Lower leg skin (tissue), 4 donors: ENCODE results near the gene ZNF385B. TPM values are rescaled to one million over a fixed set of nuclear protein-coding genes. Genes with fewer than 3 reads are reported as not detected.

Experiments
- DNase-seq, 2 donors: peaks; one replicate each; pipeline ENCODE4 v3.0.0-alpha.2; 2019; ENCODE audit warnings: low spot score in 2 of 2
- H3K4me3 ChIP-seq: fragments of 200-600 bp; sonication (generic); 2 replicates; pipeline ENCODE4 v1.5.1; 2017; ENCODE audit warnings: mild to moderate bottlenecking, low read depth; ENCODE audit not compliant: poor library complexity, severe bottlenecking
- POLR2A ChIP-seq, 2 donors: fragments of 450-650 bp; IDR thresholded peaks; one replicate each; pipeline ENCODE4 v1.6.1; 2016 to 2017; ENCODE audit warnings: antibody characterized with exemption in 2 of 2, mild to moderate bottlenecking in 1 of 2, moderate library complexity in 1 of 2
- WGBS, 2 donors: methylation state at CpG; one replicate each; pipeline ENCODE4 v1.1.5; 2018; 5-methylcytosine and 5-hydroxymethylcytosine counted together
- intact Hi-C: fragments of 100-400 bp; cut with DNase I; formaldehyde crosslinking; loops from one replicate; pipeline ENCODE4 v1.15.0; 2023; ENCODE audit warnings: low total_unique reads
- total RNA-seq, 4 donors: library from RNA; depleted of rRNA; stranded (reverse); fragments of >200 nt; gene quantifications; one replicate each; pipeline ENCODE4 v1.1.0, GENCODE V29; 2016
- TF ChIP-seq, protein P1 (sequence below), 3 donors: fragments of 450-650 bp; IDR thresholded peaks; one replicate each; pipeline ENCODE4 v1.5.1; 2016; ENCODE audit warnings: antibody characterized with exemption in 3 of 3, mild to moderate bottlenecking in 3 of 3, moderate library complexity in 2 of 3

ZNF385B gene
- total RNA-seq, 4 donors from 2014 or later, result 0.97 to 1.4 TPM; not detected in 2

DNA sequence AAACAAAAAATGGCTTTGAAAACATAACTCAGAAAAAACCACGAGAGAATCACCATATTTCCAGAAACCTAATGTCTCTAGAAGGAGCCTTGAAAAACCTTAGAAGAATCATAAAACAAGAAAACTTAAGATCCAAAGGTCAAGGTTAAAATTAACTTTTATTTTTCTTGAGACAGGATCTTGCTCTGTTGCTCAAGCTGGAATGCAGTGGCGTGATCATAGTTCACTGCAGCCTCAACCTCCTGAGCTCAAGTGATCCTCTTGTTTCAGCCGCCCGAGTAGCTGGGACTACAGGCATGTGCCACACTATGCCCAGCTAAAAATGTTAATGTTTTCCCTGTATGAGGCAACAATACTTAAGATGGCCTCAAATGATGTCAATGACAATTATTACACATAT lies 342.6 kb downstream of the ZNF385B start:
- no peak for DNase-seq
- WGBS, 2 donors, result 81 to 87% methylated on average over 4 of the region's 4 CpGs
- H3K4me3 ChIP-seq, result no peak overlapping the region
- intact Hi-C loops, result no loop called here
- no peak for TF ChIP-seq POLR2A (IDR thresholded peaks at IDR 0.05)
- TF ChIP-seq, protein P1, sequence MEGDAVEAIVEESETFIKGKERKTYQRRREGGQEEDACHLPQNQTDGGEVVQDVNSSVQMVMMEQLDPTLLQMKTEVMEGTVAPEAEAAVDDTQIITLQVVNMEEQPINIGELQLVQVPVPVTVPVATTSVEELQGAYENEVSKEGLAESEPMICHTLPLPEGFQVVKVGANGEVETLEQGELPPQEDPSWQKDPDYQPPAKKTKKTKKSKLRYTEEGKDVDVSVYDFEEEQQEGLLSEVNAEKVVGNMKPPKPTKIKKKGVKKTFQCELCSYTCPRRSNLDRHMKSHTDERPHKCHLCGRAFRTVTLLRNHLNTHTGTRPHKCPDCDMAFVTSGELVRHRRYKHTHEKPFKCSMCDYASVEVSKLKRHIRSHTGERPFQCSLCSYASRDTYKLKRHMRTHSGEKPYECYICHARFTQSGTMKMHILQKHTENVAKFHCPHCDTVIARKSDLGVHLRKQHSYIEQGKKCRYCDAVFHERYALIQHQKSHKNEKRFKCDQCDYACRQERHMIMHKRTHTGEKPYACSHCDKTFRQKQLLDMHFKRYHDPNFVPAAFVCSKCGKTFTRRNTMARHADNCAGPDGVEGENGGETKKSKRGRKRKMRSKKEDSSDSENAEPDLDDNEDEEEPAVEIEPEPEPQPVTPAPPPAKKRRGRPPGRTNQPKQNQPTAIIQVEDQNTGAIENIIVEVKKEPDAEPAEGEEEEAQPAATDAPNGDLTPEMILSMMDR (IDR thresholded peaks at IDR 0.05), result no peak

DNA sequence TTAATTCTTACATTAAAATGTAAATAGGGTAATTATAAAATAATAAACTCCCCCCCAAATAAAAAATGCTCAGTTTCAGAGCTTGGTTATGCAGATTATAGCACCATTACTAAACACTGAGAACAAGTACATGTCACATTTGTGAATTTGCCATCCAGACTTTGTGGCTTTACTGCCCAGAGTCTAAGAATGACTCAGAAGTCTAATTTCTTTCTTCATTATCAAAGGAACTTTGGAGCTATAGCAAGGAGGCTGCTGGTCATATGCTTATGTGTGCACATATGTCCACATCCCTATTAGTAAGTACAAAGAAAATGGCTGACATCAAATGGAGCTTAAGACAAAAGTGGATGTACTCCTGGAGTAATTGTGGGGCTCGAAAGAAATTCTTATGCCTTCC lies 348.2 kb downstream of the ZNF385B start:
- WGBS, 2 donors, result 91 to 96% methylated on average over 1 of the region's 1 CpG
- intact Hi-C loops, result no loop called here
- no peak for TF ChIP-seq POLR2A (IDR thresholded peaks at IDR 0.05)
- TF ChIP-seq, protein P1 (IDR thresholded peaks at IDR 0.05), result no peak
- no peak for DNase-seq
- no peak overlapping the region for H3K4me3 ChIP-seq

DNA sequence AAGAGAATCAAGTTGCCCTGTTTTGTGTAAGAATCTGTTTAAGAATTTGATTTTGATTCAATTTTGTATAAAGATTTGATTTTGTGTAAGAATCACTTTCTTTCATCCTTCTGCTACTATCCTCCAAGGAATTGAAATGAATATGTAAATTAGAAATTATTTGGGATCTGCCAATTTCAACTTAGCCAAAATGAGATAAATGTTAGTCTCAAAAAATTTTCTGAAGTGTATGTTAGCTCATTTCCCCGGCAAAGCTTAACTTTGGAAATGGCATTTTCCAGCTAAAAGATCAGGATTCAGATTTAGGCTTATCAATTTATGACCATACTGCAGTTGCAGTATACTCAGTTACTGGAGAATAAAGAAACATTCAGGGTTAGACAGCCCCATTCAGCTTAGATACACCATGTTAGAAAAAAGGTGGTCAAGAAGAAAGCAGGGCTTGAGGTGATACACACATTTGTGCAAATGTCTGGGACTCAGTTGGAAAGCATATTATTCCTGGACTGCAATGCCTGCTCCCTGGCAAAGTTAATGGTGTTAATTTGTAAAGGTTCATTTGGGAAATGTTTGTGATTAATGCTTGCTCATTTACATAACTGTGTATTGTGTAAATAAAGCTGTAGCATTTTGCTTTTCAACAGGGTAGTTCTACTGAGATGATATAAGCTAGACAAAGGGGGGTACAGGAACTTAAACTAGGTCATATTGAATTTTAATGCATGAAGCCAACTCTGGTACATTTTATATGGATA lies 349.0 kb downstream of the ZNF385B start:
- no peak for DNase-seq
- no peak overlapping the region for H3K4me3 ChIP-seq
- intact Hi-C loops, result no loop called here
- TF ChIP-seq, protein P1 (IDR thresholded peaks at IDR 0.05), result no peak
- TF ChIP-seq POLR2A (IDR thresholded peaks at IDR 0.05), result no peak
- 84 to 90% methylated on average over 1 of the region's 1 CpG for WGBS, 2 donors

DNA sequence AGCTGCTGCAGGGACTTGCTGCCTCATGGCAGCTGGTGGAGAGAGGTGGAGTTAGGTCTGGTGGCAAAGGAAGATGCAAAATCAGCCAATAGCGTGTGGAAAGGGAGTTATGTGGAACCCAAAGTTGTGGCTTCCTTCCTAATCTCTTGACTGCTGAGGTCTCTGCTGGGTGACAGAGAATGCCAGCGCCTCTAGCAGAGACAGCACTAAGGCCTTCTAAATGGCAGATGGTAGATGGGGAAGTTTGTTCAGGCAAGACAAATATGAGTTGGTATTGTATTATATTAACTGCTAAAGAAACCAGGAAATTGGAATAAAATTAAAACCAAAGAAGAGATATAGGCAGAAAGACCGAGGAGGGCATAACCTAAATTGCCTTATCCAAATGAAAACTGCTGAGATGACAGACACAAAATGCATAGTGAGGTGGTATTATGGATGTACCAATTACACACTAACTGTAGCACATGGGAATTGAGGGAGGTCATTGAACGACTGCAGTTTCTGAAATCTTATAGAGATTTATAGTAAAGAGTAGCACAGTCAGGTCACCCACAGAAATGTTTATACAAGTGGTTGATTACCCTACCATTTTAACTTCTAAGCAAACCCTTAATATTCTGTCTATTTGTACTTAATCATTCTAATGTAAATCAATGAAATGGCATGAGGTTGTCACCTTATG lies 350.2 kb downstream of the ZNF385B start:
- TF ChIP-seq, protein P1 (IDR thresholded peaks at IDR 0.05), result no peak
- no peak for TF ChIP-seq POLR2A (IDR thresholded peaks at IDR 0.05)
- H3K4me3 ChIP-seq, result no peak overlapping the region
- intact Hi-C loops, result no loop called here
- 62 to 64% methylated on average over 4 of the region's 4 CpGs for WGBS, 2 donors
- no peak for DNase-seq

DNA sequence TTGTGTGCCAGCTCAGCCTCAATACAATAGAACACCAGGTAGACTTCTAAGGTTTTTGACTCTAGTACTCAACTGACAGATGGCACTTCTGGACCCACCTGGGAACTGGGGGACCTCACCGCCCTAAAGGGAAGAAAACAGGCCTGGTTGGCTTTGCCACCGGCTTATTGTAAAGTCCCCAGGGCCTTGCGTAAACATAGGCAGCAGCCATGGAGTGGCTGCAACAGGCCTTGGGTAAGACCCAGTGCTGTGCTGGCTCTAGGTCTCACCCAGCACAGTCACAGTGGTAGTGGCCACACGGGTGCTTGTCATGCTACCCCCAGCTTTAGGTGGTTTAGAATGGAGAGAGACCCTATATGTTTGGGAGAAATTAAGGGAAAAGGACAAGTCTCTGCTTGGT lies 366.1 kb downstream of the ZNF385B start:
- TF ChIP-seq, protein P1 (IDR thresholded peaks at IDR 0.05), result no peak
- no peak for TF ChIP-seq POLR2A (IDR thresholded peaks at IDR 0.05)
- DNase-seq, result no peak
- 92 to 95% methylated on average over 4 of the region's 4 CpGs for WGBS, 2 donors
- no peak overlapping the region for H3K4me3 ChIP-seq
- intact Hi-C loops, result no loop called here
